NCI-H2029 treated with DMSO at 0.1 percent for 48 hours (cell line): ENCODE data around the gene CAPN5.

ENCODE experiments used
- DNase-seq: peaks from one replicate; lab custom pipeline; 2025; lab: John Stamatoyannopoulos, UW

Gene CAPN5

DNA sequence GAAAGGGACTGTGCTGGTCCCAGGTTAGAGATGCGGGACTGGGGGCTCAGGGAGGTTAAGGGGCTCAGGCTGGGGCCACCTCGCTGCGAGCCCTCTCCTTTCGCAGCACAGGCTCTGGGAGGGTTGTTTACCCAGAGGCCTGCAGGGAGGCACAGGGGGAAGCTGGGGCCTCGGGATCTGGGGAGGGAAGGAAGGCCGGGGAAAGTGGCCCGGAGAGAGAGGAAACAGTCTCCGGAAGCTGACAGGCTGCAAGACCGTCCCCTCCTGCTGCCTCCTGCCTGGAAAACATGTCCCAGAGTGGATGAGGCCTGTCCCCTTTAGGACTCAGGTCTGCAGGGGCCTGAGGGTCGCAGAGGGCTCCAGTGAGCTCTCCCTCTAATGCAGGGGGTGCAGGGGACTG is 106.7 kb downstream of the CAPN5 start:
- no peak for DNase-seq

DNA sequence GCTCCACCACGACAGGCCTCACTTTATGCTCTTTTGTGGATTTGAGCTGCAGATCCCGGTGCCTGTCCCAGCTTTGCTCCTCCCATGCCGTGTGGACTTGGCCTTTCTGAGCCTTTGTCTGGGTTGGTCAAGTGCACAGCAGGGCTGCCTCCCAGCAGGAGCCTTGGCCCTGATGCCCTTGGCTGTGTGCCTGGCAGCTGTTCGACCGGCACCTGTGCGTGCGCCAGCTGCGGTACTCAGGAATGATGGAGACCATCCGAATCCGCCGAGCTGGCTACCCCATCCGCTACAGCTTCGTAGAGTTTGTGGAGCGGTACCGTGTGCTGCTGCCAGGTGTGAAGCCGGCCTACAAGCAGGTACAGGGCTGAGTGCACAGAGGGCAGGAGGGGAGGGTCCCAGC is 107.8 kb downstream of the CAPN5 start:
- DNase-seq = peak; percentile 80

GRCh38 chr11:77175021-77175842 is 108.5 kb downstream of the CAPN5 start:
- no peak for DNase-seq
